ENCODE results near the gene MRTFB.

The MRTFB gene

DNA sequence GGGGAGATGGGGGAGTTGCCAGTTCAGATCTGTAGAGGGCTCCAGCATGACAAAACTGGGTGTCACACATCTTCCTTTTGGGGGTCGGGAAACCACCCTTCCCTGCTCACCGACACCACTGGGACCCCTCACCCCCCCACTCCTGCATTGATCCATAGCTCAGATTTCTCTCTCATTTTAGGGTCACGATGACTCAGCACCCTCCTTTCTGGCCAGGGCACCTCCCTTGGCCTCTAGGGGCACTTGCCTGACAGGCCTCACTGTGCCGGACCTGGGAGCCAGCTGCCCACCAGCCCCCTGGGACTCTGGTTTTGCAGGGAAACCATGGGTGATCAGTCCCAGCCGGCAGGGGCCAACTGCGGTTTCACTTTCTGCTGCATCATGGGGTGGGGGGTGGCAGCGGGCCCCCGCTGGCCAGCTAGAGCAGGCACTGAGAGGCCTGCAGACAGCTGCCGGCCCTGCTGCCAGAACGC is 239.4 kb downstream of the MRTFB start:
- ATAC-seq, result no peak
- TF ChIP-seq TOX (CRISPR knock-in tag; IDR thresholded peaks at IDR 0.05; ENCODE audit: borderline replicate concordance) (no peak), ZNF70 (CRISPR knock-in tag; IDR thresholded peaks at IDR 0.05) (no peak), ISL1 (CRISPR knock-in tag; IDR thresholded peaks at IDR 0.05) (no peak)
- TF ChIP-seq, protein P1, sequence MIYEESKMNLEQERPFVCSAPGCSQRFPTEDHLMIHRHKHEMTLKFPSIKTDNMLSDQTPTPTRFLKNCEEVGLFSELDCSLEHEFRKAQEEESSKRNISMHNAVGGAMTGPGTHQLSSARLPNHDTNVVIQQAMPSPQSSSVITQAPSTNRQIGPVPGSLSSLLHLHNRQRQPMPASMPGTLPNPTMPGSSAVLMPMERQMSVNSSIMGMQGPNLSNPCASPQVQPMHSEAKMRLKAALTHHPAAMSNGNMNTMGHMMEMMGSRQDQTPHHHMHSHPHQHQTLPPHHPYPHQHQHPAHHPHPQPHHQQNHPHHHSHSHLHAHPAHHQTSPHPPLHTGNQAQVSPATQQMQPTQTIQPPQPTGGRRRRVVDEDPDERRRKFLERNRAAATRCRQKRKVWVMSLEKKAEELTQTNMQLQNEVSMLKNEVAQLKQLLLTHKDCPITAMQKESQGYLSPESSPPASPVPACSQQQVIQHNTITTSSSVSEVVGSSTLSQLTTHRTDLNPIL (CRISPR knock-in tag; IDR thresholded peaks at IDR 0.05; ENCODE audit: low read depth), result no peak
- TF ChIP-seq, protein P2, sequence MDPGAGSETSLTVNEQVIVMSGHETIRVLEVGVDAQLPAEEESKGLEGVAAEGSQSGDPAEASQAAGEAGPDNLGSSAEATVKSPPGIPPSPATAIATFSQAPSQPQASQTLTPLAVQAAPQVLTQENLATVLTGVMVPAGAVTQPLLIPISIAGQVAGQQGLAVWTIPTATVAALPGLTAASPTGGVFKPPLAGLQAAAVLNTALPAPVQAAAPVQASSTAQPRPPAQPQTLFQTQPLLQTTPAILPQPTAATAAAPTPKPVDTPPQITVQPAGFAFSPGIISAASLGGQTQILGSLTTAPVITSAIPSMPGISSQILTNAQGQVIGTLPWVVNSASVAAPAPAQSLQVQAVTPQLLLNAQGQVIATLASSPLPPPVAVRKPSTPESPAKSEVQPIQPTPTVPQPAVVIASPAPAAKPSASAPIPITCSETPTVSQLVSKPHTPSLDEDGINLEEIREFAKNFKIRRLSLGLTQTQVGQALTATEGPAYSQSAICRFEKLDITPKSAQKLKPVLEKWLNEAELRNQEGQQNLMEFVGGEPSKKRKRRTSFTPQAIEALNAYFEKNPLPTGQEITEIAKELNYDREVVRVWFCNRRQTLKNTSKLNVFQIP (CRISPR knock-in tag; IDR thresholded peaks at IDR 0.05; ENCODE audit: borderline replicate concordance, low read depth), result no peak
- TF ChIP-seq, protein P3, sequence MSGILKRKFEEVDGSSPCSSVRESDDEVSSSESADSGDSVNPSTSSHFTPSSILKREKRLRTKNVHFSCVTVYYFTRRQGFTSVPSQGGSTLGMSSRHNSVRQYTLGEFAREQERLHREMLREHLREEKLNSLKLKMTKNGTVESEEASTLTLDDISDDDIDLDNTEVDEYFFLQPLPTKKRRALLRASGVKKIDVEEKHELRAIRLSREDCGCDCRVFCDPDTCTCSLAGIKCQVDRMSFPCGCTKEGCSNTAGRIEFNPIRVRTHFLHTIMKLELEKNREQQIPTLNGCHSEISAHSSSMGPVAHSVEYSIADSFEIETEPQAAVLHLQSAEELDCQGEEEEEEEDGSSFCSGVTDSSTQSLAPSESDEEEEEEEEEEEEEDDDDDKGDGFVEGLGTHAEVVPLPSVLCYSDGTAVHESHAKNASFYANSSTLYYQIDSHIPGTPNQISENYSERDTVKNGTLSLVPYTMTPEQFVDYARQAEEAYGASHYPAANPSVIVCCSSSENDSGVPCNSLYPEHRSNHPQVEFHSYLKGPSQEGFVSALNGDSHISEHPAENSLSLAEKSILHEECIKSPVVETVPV (CRISPR knock-in tag; IDR thresholded peaks at IDR 0.05), result no peak
- TF ChIP-seq, protein P4, sequence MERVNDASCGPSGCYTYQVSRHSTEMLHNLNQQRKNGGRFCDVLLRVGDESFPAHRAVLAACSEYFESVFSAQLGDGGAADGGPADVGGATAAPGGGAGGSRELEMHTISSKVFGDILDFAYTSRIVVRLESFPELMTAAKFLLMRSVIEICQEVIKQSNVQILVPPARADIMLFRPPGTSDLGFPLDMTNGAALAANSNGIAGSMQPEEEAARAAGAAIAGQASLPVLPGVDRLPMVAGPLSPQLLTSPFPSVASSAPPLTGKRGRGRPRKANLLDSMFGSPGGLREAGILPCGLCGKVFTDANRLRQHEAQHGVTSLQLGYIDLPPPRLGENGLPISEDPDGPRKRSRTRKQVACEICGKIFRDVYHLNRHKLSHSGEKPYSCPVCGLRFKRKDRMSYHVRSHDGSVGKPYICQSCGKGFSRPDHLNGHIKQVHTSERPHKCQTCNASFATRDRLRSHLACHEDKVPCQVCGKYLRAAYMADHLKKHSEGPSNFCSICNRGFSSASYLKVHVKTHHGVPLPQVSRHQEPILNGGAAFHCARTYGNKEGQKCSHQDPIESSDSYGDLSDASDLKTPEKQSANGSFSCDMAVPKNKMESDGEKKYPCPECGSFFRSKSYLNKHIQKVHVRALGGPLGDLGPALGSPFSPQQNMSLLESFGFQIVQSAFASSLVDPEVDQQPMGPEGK (CRISPR knock-in tag; IDR thresholded peaks at IDR 0.05; ENCODE audit: borderline replicate concordance), result no peak

DNA sequence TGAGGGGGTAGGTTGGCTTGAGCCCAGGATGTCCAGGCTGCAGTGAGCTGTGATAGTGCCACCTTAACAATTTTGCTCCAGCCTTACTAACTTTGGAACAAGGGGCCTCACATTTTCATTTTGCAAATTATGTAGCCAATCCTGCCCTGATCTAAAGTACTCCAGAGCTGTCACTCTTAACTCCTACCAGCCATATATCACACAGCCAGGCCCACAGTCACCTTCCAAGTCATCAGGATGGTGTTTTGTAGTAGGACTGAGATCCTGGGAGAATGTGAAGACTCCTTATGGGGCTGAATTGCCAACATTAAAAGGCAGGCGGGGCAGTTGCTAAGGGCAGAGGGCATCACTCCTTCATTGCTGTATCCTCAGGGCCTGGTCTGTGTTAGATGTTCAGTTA is 243.0 kb downstream of the MRTFB start:
- ATAC-seq, result no peak
- TF ChIP-seq, protein P2 (CRISPR knock-in tag; IDR thresholded peaks at IDR 0.05; ENCODE audit: borderline replicate concordance, low read depth), result no peak

DNA sequence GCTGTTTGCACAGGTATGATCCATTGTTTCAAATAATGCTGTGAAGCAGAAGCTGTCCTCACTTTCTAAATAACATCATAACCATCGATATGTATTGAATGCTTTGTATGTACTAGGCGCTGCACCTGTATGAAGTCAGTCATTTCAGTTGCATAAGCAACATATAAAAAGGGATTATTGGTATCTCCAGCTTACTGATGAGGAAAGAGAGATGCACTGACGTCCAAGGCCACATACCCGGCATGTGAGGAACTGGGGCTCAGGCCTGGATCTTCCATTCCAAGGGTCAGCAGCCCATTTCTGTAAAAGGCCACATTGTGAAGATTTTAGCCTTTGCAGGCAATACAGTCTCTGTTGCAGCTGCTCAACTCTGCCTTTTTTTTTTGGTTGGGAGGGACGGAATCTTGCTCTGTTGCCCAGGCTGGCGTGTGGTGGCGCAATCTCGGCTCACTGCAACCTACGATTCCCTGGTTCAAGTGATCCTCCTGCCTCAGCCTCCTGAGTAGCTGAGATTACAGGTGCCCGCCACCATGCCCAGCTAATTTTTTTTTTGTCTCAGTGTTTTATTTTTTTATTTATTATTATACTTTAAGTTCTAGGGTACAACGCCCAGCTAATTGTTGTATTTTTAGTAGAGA is 244.7 kb downstream of the MRTFB start:
- TF ChIP-seq ARNTL (CRISPR knock-in tag; IDR thresholded peaks at IDR 0.05; ENCODE audit: borderline replicate concordance, low read depth), result no peak
- no peak for TF ChIP-seq ZNF70 (CRISPR knock-in tag; IDR thresholded peaks at IDR 0.05)
- TF ChIP-seq OSR1 (CRISPR knock-in tag; IDR thresholded peaks at IDR 0.05), result no peak
- no peak for TF ChIP-seq PPARA (CRISPR knock-in tag; IDR thresholded peaks at IDR 0.05; ENCODE audit: borderline replicate concordance)
- TF ChIP-seq TCF4 (CRISPR knock-in tag; IDR thresholded peaks at IDR 0.05; ENCODE audit: borderline replicate concordance), result no peak
- TF ChIP-seq ESRRG (CRISPR knock-in tag; IDR thresholded peaks at IDR 0.05), result no peak
- TF ChIP-seq, protein P5, sequence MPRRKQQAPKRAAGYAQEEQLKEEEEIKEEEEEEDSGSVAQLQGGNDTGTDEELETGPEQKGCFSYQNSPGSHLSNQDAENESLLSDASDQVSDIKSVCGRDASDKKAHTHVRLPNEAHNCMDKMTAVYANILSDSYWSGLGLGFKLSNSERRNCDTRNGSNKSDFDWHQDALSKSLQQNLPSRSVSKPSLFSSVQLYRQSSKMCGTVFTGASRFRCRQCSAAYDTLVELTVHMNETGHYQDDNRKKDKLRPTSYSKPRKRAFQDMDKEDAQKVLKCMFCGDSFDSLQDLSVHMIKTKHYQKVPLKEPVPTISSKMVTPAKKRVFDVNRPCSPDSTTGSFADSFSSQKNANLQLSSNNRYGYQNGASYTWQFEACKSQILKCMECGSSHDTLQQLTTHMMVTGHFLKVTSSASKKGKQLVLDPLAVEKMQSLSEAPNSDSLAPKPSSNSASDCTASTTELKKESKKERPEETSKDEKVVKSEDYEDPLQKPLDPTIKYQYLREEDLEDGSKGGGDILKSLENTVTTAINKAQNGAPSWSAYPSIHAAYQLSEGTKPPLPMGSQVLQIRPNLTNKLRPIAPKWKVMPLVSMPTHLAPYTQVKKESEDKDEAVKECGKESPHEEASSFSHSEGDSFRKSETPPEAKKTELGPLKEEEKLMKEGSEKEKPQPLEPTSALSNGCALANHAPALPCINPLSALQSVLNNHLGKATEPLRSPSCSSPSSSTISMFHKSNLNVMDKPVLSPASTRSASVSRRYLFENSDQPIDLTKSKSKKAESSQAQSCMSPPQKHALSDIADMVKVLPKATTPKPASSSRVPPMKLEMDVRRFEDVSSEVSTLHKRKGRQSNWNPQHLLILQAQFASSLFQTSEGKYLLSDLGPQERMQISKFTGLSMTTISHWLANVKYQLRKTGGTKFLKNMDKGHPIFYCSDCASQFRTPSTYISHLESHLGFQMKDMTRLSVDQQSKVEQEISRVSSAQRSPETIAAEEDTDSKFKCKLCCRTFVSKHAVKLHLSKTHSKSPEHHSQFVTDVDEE (CRISPR knock-in tag; IDR thresholded peaks at IDR 0.05), result no peak
- TF ChIP-seq BACH2 (CRISPR knock-in tag; IDR thresholded peaks at IDR 0.05; ENCODE audit: borderline replicate concordance), result no peak
- no peak for TF ChIP-seq ZC3H10 (CRISPR knock-in tag; IDR thresholded peaks at IDR 0.05)
- TF ChIP-seq, protein P4 (CRISPR knock-in tag; IDR thresholded peaks at IDR 0.05; ENCODE audit: borderline replicate concordance), result no peak
- no peak for TF ChIP-seq ZFP3 (CRISPR knock-in tag; IDR thresholded peaks at IDR 0.05)
- TF ChIP-seq TOX (CRISPR knock-in tag; IDR thresholded peaks at IDR 0.05; ENCODE audit: borderline replicate concordance), result no peak
- TF ChIP-seq, protein P2 (CRISPR knock-in tag; IDR thresholded peaks at IDR 0.05; ENCODE audit: borderline replicate concordance, low read depth), result no peak
- no peak for TF ChIP-seq ZFP30 (CRISPR knock-in tag; IDR thresholded peaks at IDR 0.05)
- TF ChIP-seq, protein P3 (CRISPR knock-in tag; IDR thresholded peaks at IDR 0.05), result no peak
- no peak for ATAC-seq
